HepG2 (cell line): Measurements from ENCODE around the gene RECK. TPM values are rescaled to one million over a fixed set of nuclear protein-coding genes. Genes with fewer than 3 reads are reported as not detected.
A peak's percentile ranks its signal among the peaks of the same experiment; 100 is the strongest.

Source experiments
- ATAC-seq: fragments of 200-7000 bp; cut with Tn5 transposase; 3 replicates; pipeline ENCODE4 v1.9.1; 2020; ENCODE audit warnings: mild to moderate bottlenecking, moderate library complexity
- BruUV-seq: library from RNA; stranded (reverse); fragments of 400-500 nt; replicated peaks from 2 replicates; lab custom pipeline; 2021; lab: Mats Ljungman, UMichigan
- CTCF ChIA-PET: fragments of 300-600 bp; formaldehyde crosslinking; extraction: SDS; loops from one replicate; lab custom pipeline; 2021; ENCODE audit warnings: low total read pairs, inconsistent platforms, low intra/inter-chr PET ratio; lab: Yijun Ruan, JAX
- POLR2A ChIA-PET: fragments of 350-600 bp; sonication (Branson Sonifier 250); formaldehyde crosslinking; loops from one replicate; lab custom pipeline; 2020; ENCODE audit warnings: antibody characterized with exemption, inconsistent platforms; lab: Yijun Ruan, JAX
- DNase-seq: peaks from one replicate; pipeline ENCODE4 v3.0.0-alpha.2; 2015; ENCODE audit warnings: low spot score
- FAIRE-seq: peaks from 3 replicates; lab custom pipeline; 2011; peaks lifted over from hg19 to GRCh38; lab: Jason Lieb, UNC
- H2AFZ ChIP-seq: one replicate; pipeline ENCODE4 v1.6.1; 2011; ENCODE audit warnings: low read length, inconsistent platforms
- H3K27ac ChIP-seq: fragments of 300-600 bp; 3 replicates; pipeline ENCODE4 v1.8.0; 2011; ENCODE audit warnings: mixed run types, mild to moderate bottlenecking, mixed read lengths, low read length, inconsistent platforms; ENCODE audit not compliant: insufficient read depth; ENCODE audit errors: extremely low read length
- H3K27me3 ChIP-seq, 2 experiments: fragments of 200-600 bp in 1 of 2; 2 replicates in 1 of 2; 3 replicates in 1 of 2; pipeline versions ENCODE4 v1.6.0 to v1.8.0; 2011; ENCODE audit warnings: low read length in 2 of 2, mild to moderate bottlenecking in 2 of 2, moderate library complexity in 2 of 2, inconsistent platforms in 1 of 2; ENCODE audit not compliant: insufficient read depth in 2 of 2, control insufficient read depth in 1 of 2
- H3K36me3 ChIP-seq, 2 experiments: fragments of 200-600 bp in 1 of 2; replicated peaks in 1 of 2; 2 replicates in 1 of 2; 3 replicates in 1 of 2; pipeline versions ENCODE4 v1.5.1 to v1.8.0; 2011; ENCODE audit warnings: low read length in 2 of 2, inconsistent platforms in 1 of 2; ENCODE audit not compliant: insufficient read depth in 2 of 2, control insufficient read depth in 1 of 2
- H3K4me1 ChIP-seq: 2 replicates; pipeline ENCODE4 v1.5.1; 2012; ENCODE audit warnings: low read length, inconsistent platforms; ENCODE audit not compliant: insufficient read depth
- H3K4me2 ChIP-seq: 2 replicates; pipeline ENCODE4 v1.6.0; 2011; ENCODE audit warnings: low read depth, low read length, inconsistent platforms
- H3K4me3 ChIP-seq, 3 experiments: fragments of 200-600 bp in 1 of 3; sonication (generic), shearing (Covaris generic) in 1 of 3; replicated peaks in 1 of 3; 2 replicates each; pipeline ENCODE4 v1.5.1; 2011 to 2016; ENCODE audit warnings: low read length in 3 of 3, inconsistent platforms in 2 of 3, low read depth in 2 of 3, mild to moderate bottlenecking in 2 of 3, control low read depth in 1 of 3, mixed read lengths in 1 of 3; ENCODE audit not compliant: insufficient read depth in 1 of 3
- H3K79me2 ChIP-seq: one replicate; pipeline ENCODE4 v1.6.1; 2011; ENCODE audit warnings: low read length, inconsistent platforms; ENCODE audit not compliant: insufficient read depth
- H3K9ac ChIP-seq: 2 replicates; pipeline ENCODE4 v1.6.0; 2011; ENCODE audit warnings: mild to moderate bottlenecking, low read depth, low read length, inconsistent platforms; ENCODE audit not compliant: insufficient read depth
- H3K9me3 ChIP-seq: 2 replicates; pipeline ENCODE4 v1.5.1; 2012; ENCODE audit warnings: mild to moderate bottlenecking, low read length
- H4K20me1 ChIP-seq: 2 replicates; pipeline ENCODE4 v1.6.0; 2011; ENCODE audit warnings: inconsistent platforms, mild to moderate bottlenecking, low read length, moderate library complexity; ENCODE audit not compliant: insufficient read depth
- CTCF ChIP-seq: sonication (generic); formaldehyde crosslinking; IDR thresholded peaks from 2 replicates; pipeline ENCODE4 v1.5.0; 2020; ENCODE audit warnings: mild to moderate bottlenecking, missing genetic modification reagents, moderate library complexity
- POLR2AphosphoS2 ChIP-seq: IDR thresholded peaks from 2 replicates; pipeline ENCODE4 v1.6.1; 2011; ENCODE audit warnings: low read depth, low read length, improper control_type of control experiment
- STAG1 ChIP-seq: sonication (generic); formaldehyde crosslinking; IDR thresholded peaks from 2 replicates; pipeline ENCODE4 v1.4.0; 2020; ENCODE audit warnings: missing genetic modification reagents
- ZNF331 ChIP-seq: sonication (generic); formaldehyde crosslinking; IDR thresholded peaks from 2 replicates; pipeline ENCODE4 v1.4.0; 2020; ENCODE audit warnings: missing genetic modification reagents
- ZNF343 ChIP-seq: sonication (generic); formaldehyde crosslinking; IDR thresholded peaks from 2 replicates; pipeline ENCODE4 v1.4.0; 2020; ENCODE audit warnings: mild to moderate bottlenecking, missing genetic modification reagents
- WGBS: methylation state at CpG from one replicate; pipeline ENCODE4 v1.1.6; 2017; ENCODE audit warnings: low lambda C conversion rate; 5-methylcytosine and 5-hydroxymethylcytosine counted together
- in situ Hi-C: cut with HindIII; loops from 2 replicates; pipeline ENCODE4 v1.10.0; 2017; ENCODE audit warnings: low pct_unique_long_range_greater_than_20kb; ENCODE audit not compliant: extremely low pct_ligation_motif_present
- intact Hi-C: fragments of 100-400 bp; cut with micrococcal nuclease; formaldehyde crosslinking; loops from one replicate; pipeline ENCODE4 v1.10.0; 2022; ENCODE audit not compliant: unreplicated experiment
- polyA plus RNA-seq, 8 experiments: library from polyadenylated mRNA; depleted of rRNA in 3 of 8; stranded (reverse) in 7 of 8; unstranded in 1 of 8; fragments of >200 nt; fragmentation: Illumina TruSeq in 4 of 8; extraction: Trizol in 4 of 8; gene quantifications; 2 replicates each; pipeline versions ENCODE4 v1.2.1 to v1.2.3, GENCODE V29; 2011 to 2016; ENCODE audit warnings: low read depth in 4 of 8, missing spikeins in 1 of 8, mixed read lengths in 1 of 8; ENCODE audit not compliant: insufficient read depth in 1 of 8
- total RNA-seq, 5 experiments: library from RNA; depleted of rRNA; stranded (reverse); fragments of >200 nt; fragmentation: Illumina TruSeq; extraction: Trizol; gene quantifications; 2 replicates each; pipeline ENCODE4 v1.2.3, GENCODE V29; 2016; ENCODE audit warnings: low read depth in 1 of 5

RECK gene
- total and polyA plus RNA-seq, 2 of the 13 experiments (the other 11 are each of a cell fraction or from before 2014, with no cell fraction given): 3.1 to 4.8 TPM

GRCh38 chr9:36140086-36141084, 103.7 kb downstream of the RECK start (continued):
- TF ChIP-seq ZNF331 (CRISPR knock-in tag) (no peak), POLR2AphosphoS2 (no peak)

GRCh38 chr9:36141288-36141687, 104.6 kb downstream of the RECK start:
- in situ Hi-C loops: no loop called here
- no peak overlapping the region for H3K4me2 ChIP-seq
- BruUV-seq: no TSS peak
- peak; percentile 46 for TF ChIP-seq CTCF (CRISPR knock-in tag)
- no peak for TF ChIP-seq ZNF343 (CRISPR knock-in tag)
- TF ChIP-seq STAG1 (CRISPR knock-in tag): peak; percentile 29
- ChIA-PET POLR2A (no interaction called here), CTCF (no interaction called here)
- ATAC-seq (peak; percentile 32), FAIRE-seq (no peak), DNase-seq (no peak)
- no peak overlapping the region for H3K9ac ChIP-seq
- peaks cover 10% of the 10 kb centered on the region; the same call in 1 of the 2 replicates for H3K9me3 ChIP-seq
- H4K20me1 ChIP-seq: no peaks in the 10 kb centered on the region
- no peaks in the 10 kb centered on the region for H3K79me2 ChIP-seq
- no peak overlapping the region for H2AFZ ChIP-seq
- H3K27me3 ChIP-seq: peaks cover 9 to 37% of the 10 kb centered on the region in 2 experiments
- no peak overlapping the region for H3K27ac ChIP-seq
- no peak overlapping the region for H3K4me3 ChIP-seq
- intact Hi-C loops: no loop called here
- 48% methylated on average over 4 of the region's 4 CpGs for WGBS
- H3K36me3 ChIP-seq: no peaks in the 10 kb centered on the region
- peaks cover 26% of the 10 kb centered on the region for H3K4me1 ChIP-seq
